Suprapubic skin (tissue), 4 donors: ENCODE data around the gene GPR52. TPM values are rescaled to one million over a fixed set of nuclear protein-coding genes. Genes with fewer than 3 reads are reported as not detected.

ENCODE experiments used
- DNase-seq, 2 donors: peaks; one replicate each; pipeline ENCODE4 v3.0.0-alpha.2; 2019; ENCODE audit warnings: low spot score in 2 of 2
- H3K27ac ChIP-seq: fragments of 200-600 bp; sonication (generic); one replicate; pipeline ENCODE4 v1.5.1; 2019
- H3K27me3 ChIP-seq: fragments of 200-600 bp; sonication (generic); one replicate; pipeline ENCODE4 v1.5.1; 2019
- H3K36me3 ChIP-seq: fragments of 200-600 bp; sonication (generic); one replicate; pipeline ENCODE4 v1.5.1; 2019
- H3K4me1 ChIP-seq: fragments of 200-600 bp; sonication (generic); one replicate; pipeline ENCODE4 v1.5.1; 2019
- H3K4me3 ChIP-seq: fragments of 200-600 bp; sonication (generic); one replicate; pipeline ENCODE4 v1.5.1; 2019; ENCODE audit warnings: mild to moderate bottlenecking
- H3K9me3 ChIP-seq: fragments of 200-600 bp; sonication (generic); one replicate; pipeline ENCODE4 v1.5.1; 2019
- EP300 ChIP-seq: sonication (generic); formaldehyde crosslinking; IDR thresholded peaks from one replicate; pipeline ENCODE4 v1.6.1; 2017; ENCODE audit warnings: antibody characterized with exemption
- POLR2A ChIP-seq, 2 donors: fragments of 450-650 bp; IDR thresholded peaks; one replicate each; pipeline ENCODE4 v1.6.1; 2017; ENCODE audit warnings: antibody characterized with exemption in 2 of 2, mild to moderate bottlenecking in 2 of 2, moderate library complexity in 2 of 2
- POLR2AphosphoS5 ChIP-seq, 3 donors: sonication (generic); formaldehyde crosslinking; IDR thresholded peaks; one replicate each; pipeline ENCODE4 v1.6.1; 2017; ENCODE audit warnings: antibody characterized with exemption in 3 of 3
- WGBS: methylation state at CpG from one replicate; pipeline ENCODE4 v1.1.5; 2018; 5-methylcytosine and 5-hydroxymethylcytosine counted together
- total RNA-seq, 4 donors: library from RNA; depleted of rRNA; stranded (reverse); fragments of >200 nt; gene quantifications; one replicate each; pipeline ENCODE4 v1.1.0, GENCODE V29; 2016
- TF ChIP-seq, protein P1 (sequence below), 2 donors: fragments of 200-600 bp in 1 of 2; fragments of 450-650 bp in 1 of 2; sonication (generic) in 1 of 2; IDR thresholded peaks; one replicate each; pipeline ENCODE4 v1.5.1; 2016 to 2019; ENCODE audit warnings: antibody characterized with exemption in 2 of 2, mild to moderate bottlenecking in 1 of 2, moderate library complexity in 1 of 2

The GPR52 gene
- total RNA-seq, 4 donors from 2014 or later, result 1.6 to 5.6 (median 1.8) TPM

DNA sequence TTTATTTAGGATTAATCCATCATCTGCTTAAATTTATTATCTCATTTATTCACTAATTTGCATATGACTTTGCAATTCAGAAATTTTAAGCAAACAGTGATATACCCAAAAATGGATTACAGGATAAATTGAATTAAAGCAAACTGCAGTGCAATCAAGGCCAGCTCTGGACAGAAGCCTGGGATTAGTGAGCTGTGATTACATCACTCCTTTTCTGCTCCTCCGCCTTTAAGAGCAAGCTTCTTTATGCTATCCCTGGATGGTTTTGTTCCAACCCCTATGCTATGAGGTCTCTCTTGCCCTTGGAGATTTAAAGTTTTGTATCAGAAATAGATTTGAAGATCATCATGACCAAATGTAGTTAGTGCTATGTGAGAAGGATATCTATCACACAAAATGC lies 32.6 kb downstream of the GPR52 start:
- WGBS, result 71% methylated on average over 1 of the region's 1 CpG
- TF ChIP-seq POLR2A (IDR thresholded peaks at IDR 0.05), result no peak
- DNase-seq, result no peak

DNA sequence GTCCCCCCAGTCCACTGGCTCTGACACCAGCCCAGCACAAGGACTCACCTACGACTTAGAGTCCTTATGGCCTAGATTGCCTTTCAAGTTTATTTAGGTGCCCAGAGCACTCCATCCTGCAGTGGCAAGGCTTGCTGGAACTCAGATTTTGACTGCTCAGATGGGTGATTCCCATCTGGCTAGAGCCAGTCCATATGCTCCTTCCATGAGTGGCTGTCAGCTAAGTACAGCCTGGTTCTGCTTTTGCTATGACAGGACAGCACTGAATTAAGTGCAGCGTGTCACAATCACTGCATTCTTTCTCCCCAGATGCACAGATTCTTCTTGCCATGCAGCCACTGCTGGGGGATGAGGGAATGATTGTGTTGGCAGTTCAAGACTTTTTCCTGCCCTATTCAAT lies 43.8 kb downstream of the GPR52 start:
- H3K9me3 ChIP-seq, result no peaks in the 10 kb centered on the region
- TF ChIP-seq EP300 (no peak), POLR2A (IDR thresholded peaks at IDR 0.05) (no peak), POLR2AphosphoS5 (IDR thresholded peaks at IDR 0.05) (no peak)
- TF ChIP-seq, protein P1, sequence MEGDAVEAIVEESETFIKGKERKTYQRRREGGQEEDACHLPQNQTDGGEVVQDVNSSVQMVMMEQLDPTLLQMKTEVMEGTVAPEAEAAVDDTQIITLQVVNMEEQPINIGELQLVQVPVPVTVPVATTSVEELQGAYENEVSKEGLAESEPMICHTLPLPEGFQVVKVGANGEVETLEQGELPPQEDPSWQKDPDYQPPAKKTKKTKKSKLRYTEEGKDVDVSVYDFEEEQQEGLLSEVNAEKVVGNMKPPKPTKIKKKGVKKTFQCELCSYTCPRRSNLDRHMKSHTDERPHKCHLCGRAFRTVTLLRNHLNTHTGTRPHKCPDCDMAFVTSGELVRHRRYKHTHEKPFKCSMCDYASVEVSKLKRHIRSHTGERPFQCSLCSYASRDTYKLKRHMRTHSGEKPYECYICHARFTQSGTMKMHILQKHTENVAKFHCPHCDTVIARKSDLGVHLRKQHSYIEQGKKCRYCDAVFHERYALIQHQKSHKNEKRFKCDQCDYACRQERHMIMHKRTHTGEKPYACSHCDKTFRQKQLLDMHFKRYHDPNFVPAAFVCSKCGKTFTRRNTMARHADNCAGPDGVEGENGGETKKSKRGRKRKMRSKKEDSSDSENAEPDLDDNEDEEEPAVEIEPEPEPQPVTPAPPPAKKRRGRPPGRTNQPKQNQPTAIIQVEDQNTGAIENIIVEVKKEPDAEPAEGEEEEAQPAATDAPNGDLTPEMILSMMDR (IDR thresholded peaks at IDR 0.05), result no peak
- no peaks in the 10 kb centered on the region for H3K4me1 ChIP-seq
- WGBS, result 85% methylated on average over 2 of the region's 2 CpGs
- H3K27ac ChIP-seq, result no peak overlapping the region
- DNase-seq, result no peak
- H3K27me3 ChIP-seq, result no peaks in the 10 kb centered on the region
- no peak overlapping the region for H3K4me3 ChIP-seq
- H3K36me3 ChIP-seq, result no peaks in the 10 kb centered on the region

More for the DNA sequence above, 32.6 kb downstream of the GPR52 start:
- Histone ChIP-seq H3K4me1 (no peaks in the 10 kb centered on the region), H3K9me3 (no peaks in the 10 kb centered on the region), H3K27ac (no peak overlapping the region), H3K27me3 (no peaks in the 10 kb centered on the region), H3K4me3 (no peak overlapping the region), H3K36me3 (no peaks in the 10 kb centered on the region)

DNA sequence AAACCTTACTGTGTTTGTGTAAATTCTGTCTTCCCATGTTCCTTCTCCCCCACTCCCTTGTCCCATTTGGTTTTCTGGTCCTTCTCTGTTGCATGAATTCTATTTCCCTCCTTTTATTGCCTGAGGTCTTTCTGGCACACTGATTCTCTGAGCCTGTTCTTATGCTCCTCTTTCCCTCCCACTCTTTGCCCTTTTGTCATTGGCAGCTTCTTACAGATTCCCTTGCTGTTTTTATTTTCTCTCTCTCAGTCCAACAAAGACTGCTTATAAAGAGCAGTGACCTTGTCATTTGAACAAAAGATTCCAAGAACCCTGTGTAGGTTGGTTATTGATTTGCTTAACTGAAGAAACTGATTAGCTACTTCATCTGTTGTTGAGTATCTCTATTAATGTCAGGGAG lies 49.7 kb downstream of the GPR52 start:
- no peak for DNase-seq
- H3K36me3 ChIP-seq, result no peaks in the 10 kb centered on the region
- H3K4me1 ChIP-seq, result peaks cover 8% of the 10 kb centered on the region
- H3K27me3 ChIP-seq, result no peaks in the 10 kb centered on the region
- H3K27ac ChIP-seq, result no peak overlapping the region
- H3K4me3 ChIP-seq, result no peak overlapping the region
- no peak for TF ChIP-seq POLR2AphosphoS5 (IDR thresholded peaks at IDR 0.05)
- TF ChIP-seq POLR2A (IDR thresholded peaks at IDR 0.05), result no peak
- no peak for TF ChIP-seq EP300
- TF ChIP-seq, protein P1 (IDR thresholded peaks at IDR 0.05), result no peak
- no peaks in the 10 kb centered on the region for H3K9me3 ChIP-seq
